ENCODE results near the gene MRAP2. TPM values are rescaled to one million over a fixed set of nuclear protein-coding genes. Genes with fewer than 3 reads are reported as not detected.
"Not testable (repeated sequence)": the region's sequence is repeated elsewhere in the genome, so short reads cannot be mapped to it uniquely, and the experiment has no call there.

The MRAP2 gene
- total RNA-seq, 5 donors from 2014 or later (not counting 1 experiment from before 2014, with no cell fraction given): not detected

DNA sequence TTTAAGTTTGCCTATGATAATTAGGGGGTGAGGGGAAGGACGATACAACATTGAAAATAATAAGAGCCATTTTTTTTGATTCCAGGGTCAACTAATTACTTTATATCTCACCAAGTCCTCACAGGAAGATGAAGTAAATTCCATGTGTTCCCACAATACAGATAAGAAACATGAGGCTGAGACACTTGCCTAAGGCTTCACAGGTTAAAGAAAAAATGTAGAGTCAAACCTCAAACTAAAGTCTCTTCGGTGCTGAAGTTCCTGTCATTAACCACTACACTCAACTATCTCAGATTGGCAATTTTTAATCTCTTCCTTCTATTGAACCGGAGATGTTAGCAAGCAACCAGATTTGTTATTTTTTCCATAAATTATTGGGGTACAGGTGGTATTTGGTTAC is 33.0 kb downstream of the MRAP2 start:
- H3K4me1 ChIP-seq (ENCODE audit: control insufficient read depth in 1 of 2, extremely low read depth in 1 of 2, insufficient read depth in 2 of 2, low read length in 2 of 2): no peaks in the 10 kb centered on the region
- no peak for DNase-seq
- ChIA-PET CTCF (no interaction called here), POLR2A (no interaction called here)
- no peaks in the 10 kb centered on the region for H3K36me3 ChIP-seq (ENCODE audit: control insufficient read depth in 2 of 2, extremely low read depth in 1 of 2, insufficient read depth in 1 of 2, low read length in 1 of 2)
- H3K9me3 ChIP-seq: no peaks in the 10 kb centered on the region
- no peak overlapping the region for H3K4me3 ChIP-seq (ENCODE audit: control insufficient read depth in 1 of 2, extremely low read depth in 1 of 2, low read length in 1 of 2)
- H3K4me1 Mint-ChIP-seq: no peaks in the 10 kb centered on the region
- no peak overlapping the region for H3K27ac ChIP-seq (ENCODE audit: low read length)
- peaks cover 0 to 4% (median 1%) of the 10 kb centered on the region in 3 donors for H3K9me3 Mint-ChIP-seq
- no peak overlapping the region for H3K27ac Mint-ChIP-seq
- no peak for ATAC-seq (replicated peaks in 1 of 4)
- no peak overlapping the region for H3K4me3 Mint-ChIP-seq
- no peaks in the 10 kb centered on the region for H3K27me3 ChIP-seq (replicated peaks in 1 of 2; ENCODE audit: control insufficient read depth in 2 of 2, extremely low read depth in 1 of 2, insufficient read depth in 2 of 2, low read length in 1 of 2)
- no peaks in the 10 kb centered on the region for H3K36me3 Mint-ChIP-seq
- no peaks in the 10 kb centered on the region for H3K27me3 Mint-ChIP-seq
- no CpG with 5 or more reads among the region's 3 CpGs for WGBS (ENCODE audit: insufficient coverage)

DNA sequence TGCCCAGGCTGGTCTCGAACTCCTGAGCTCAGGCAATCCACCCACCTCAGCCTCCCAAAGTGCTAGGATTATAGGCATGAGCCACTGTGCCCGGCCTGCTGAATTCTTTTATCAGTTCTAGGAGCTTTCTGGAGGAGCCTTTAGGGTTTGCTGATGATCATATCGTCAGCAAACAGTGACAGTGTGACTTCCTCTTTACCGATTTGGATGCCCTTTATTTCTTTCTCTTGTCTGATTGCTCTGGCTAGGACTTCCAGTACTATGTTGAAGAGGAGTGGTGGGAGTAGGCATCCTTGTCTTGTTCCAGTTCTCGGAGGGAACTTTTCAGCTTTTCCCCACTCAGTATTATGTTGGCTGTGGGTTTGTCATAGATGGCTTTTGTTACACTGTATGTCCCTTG is 35.3 kb downstream of the MRAP2 start:
- H3K36me3 Mint-ChIP-seq; CTCF ChIA-PET; H3K36me3 ChIP-seq (ENCODE audit: control insufficient read depth in 2 of 2, extremely low read depth in 1 of 2, insufficient read depth in 1 of 2, low read length in 1 of 2); H3K4me3 Mint-ChIP-seq; H3K27me3 ChIP-seq (replicated peaks in 1 of 2; ENCODE audit: control insufficient read depth in 2 of 2, extremely low read depth in 1 of 2, insufficient read depth in 2 of 2, low read length in 1 of 2); ATAC-seq (replicated peaks in 1 of 4); H3K9me3 ChIP-seq; H3K27me3 Mint-ChIP-seq; H3K27ac ChIP-seq (ENCODE audit: low read length); H3K9me3 Mint-ChIP-seq; H3K4me3 ChIP-seq (ENCODE audit: control insufficient read depth in 1 of 2, extremely low read depth in 1 of 2, low read length in 1 of 2); H3K27ac Mint-ChIP-seq; POLR2A ChIA-PET; H3K4me1 ChIP-seq (ENCODE audit: control insufficient read depth in 1 of 2, extremely low read depth in 1 of 2, insufficient read depth in 2 of 2, low read length in 2 of 2); DNase-seq; H3K4me1 Mint-ChIP-seq: not testable (repeated sequence)
- WGBS (ENCODE audit: insufficient coverage): 60% methylated on average over 1 of the region's 5 CpGs

DNA sequence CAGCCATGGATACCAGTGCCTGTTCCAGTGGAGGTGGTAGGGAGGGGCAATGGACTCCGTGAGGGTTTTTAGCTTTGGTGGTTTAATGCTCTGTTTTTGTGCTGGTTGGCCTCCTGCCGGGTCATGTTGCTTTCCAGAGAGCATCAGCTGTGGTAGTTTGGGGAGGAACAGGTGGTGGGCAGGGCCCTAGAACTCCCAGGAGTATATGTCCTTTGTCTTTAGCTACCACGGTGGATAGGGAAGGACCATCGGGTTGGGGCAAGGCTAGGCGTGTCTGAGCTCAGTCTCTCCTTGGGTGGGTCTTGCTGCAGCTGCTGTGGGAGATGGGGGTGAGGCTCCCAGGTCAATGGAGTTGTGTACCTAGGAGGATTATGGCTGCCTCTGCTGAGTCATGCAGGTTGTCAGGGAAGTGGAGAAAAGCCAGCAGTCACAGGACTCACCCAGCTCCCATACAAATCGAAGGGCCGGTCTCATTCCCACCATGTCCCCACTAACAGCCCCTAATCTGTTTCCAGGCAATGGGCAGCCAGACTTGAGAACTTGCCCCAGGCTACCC is 38.9 kb downstream of the MRAP2 start:
- DNase-seq (no peak), ATAC-seq (replicated peaks in 1 of 4) (no peak)
- no peaks in the 10 kb centered on the region for H3K4me1 ChIP-seq (ENCODE audit: control insufficient read depth in 1 of 2, extremely low read depth in 1 of 2, insufficient read depth in 2 of 2, low read length in 2 of 2)
- H3K4me3 ChIP-seq (ENCODE audit: control insufficient read depth in 1 of 2, extremely low read depth in 1 of 2, low read length in 1 of 2): no peak overlapping the region
- ChIA-PET CTCF (no interaction called here), POLR2A (no interaction called here)
- Mint-ChIP-seq H3K36me3 (no peaks in the 10 kb centered on the region), H3K4me1 (no peaks in the 10 kb centered on the region), H3K4me3 (no peak overlapping the region), H3K9me3 (peaks cover 1 to 7% (median 3%) of the 10 kb centered on the region in 3 donors), H3K27me3 (peaks cover 5 to 14% of the 10 kb centered on the region in 2 donors), H3K27ac (no peak overlapping the region)
- 95% methylated on average over 7 of the region's 7 CpGs for WGBS (ENCODE audit: insufficient coverage)
- no peak overlapping the region for H3K27ac ChIP-seq (ENCODE audit: low read length)
- peaks cover 0 to 5% of the 10 kb centered on the region in 2 experiments for H3K27me3 ChIP-seq (replicated peaks in 1 of 2; ENCODE audit: control insufficient read depth in 2 of 2, extremely low read depth in 1 of 2, insufficient read depth in 2 of 2, low read length in 1 of 2)
- H3K9me3 ChIP-seq: no peaks in the 10 kb centered on the region
- H3K36me3 ChIP-seq (ENCODE audit: control insufficient read depth in 2 of 2, extremely low read depth in 1 of 2, insufficient read depth in 1 of 2, low read length in 1 of 2): no peaks in the 10 kb centered on the region

DNA sequence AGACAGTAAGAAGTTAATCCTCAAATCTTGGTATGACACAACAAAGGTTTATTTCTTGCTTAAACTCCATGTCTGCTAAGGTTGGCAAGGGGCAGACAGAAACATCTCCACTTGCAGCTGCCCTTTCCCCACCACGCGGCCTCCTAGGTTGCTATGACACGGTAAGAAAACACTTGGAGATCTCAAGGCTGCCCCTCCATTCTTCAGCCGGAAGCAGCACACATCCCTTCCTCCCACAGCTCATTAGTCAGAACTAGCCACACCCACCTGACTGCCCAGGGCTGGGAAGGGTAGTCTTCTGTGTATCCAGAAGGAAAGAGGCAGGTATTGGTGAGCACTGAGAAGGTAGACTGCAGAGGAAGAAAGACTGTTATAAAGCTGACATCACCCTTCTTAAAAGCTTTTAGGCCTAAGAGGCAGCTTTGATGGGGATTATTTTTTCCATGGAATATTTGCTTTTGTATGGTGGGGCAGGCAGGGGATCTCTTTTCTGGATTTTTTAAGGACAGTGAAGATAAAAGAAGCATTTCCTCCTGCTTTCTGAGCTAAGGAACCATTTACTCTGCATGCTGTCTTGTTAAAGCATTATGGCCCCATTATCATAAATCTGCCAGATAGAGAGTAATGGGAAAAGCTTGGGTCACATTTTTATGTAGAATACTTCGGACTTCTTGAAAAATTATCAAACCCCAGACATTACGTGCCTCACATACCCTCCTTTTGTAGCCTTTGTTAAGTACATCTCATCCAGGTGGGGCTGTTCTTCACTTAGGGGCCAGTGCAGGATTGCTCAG is 41.6 kb downstream of the MRAP2 start:
- Histone ChIP-seq H3K27me3 (replicated peaks in 1 of 2; ENCODE audit: control insufficient read depth in 2 of 2, extremely low read depth in 1 of 2, insufficient read depth in 2 of 2, low read length in 1 of 2) (peaks cover 0 to 5% of the 10 kb centered on the region in 2 experiments), H3K9me3 (no peaks in the 10 kb centered on the region), H3K36me3 (ENCODE audit: control insufficient read depth in 2 of 2, extremely low read depth in 1 of 2, insufficient read depth in 1 of 2, low read length in 1 of 2) (no peaks in the 10 kb centered on the region), H3K4me1 (ENCODE audit: control insufficient read depth in 1 of 2, extremely low read depth in 1 of 2, insufficient read depth in 2 of 2, low read length in 2 of 2) (no peaks in the 10 kb centered on the region), H3K4me3 (ENCODE audit: control insufficient read depth in 1 of 2, extremely low read depth in 1 of 2, low read length in 1 of 2) (no peak overlapping the region), H3K27ac (ENCODE audit: low read length) (no peak overlapping the region)
- peaks cover 5 to 16% of the 10 kb centered on the region in 2 donors for H3K27me3 Mint-ChIP-seq
- ATAC-seq (replicated peaks in 1 of 4) (no peak), DNase-seq (no peak)
- POLR2A ChIA-PET: no interaction called here
- H3K27ac Mint-ChIP-seq: no peak overlapping the region
- 80% methylated on average over 1 of the region's 6 CpGs for WGBS (ENCODE audit: insufficient coverage)
- H3K36me3 Mint-ChIP-seq: no peaks in the 10 kb centered on the region
- CTCF ChIA-PET: no interaction called here
- H3K4me1 Mint-ChIP-seq: no peaks in the 10 kb centered on the region
- no peak overlapping the region for H3K4me3 Mint-ChIP-seq
- H3K9me3 Mint-ChIP-seq: peaks cover 0 to 7% (median 3%) of the 10 kb centered on the region in 3 donors

DNA sequence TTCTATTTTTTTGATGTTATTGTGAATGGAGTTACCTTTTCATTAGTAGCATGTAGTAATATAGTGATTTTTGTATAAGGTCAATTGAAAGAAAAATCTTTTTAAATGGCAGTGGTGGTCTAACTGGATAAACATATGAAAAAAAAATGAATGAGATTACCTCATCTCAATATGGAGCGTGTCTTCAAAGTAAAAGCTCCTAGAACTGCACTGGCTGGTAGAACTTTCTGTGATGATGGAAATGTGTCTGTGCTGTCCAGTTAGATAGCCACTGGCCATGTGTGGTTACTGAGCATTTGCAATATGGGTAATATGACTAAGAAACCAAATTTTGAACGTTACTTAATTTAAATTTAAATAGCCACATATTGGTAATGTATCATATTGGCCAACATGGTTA is 44.1 kb downstream of the MRAP2 start:
- H3K27ac Mint-ChIP-seq: no peak overlapping the region
- ChIA-PET POLR2A (no interaction called here), CTCF (no interaction called here)
- H3K9me3 Mint-ChIP-seq: no peaks in the 10 kb centered on the region
- H3K27me3 ChIP-seq (replicated peaks in 1 of 2; ENCODE audit: control insufficient read depth in 2 of 2, extremely low read depth in 1 of 2, insufficient read depth in 2 of 2, low read length in 1 of 2): peaks cover 0 to 4% of the 10 kb centered on the region in 2 experiments
- H3K27me3 Mint-ChIP-seq: peaks cover 6 to 15% of the 10 kb centered on the region in 2 donors
- no peak overlapping the region for H3K4me3 Mint-ChIP-seq
- no peaks in the 10 kb centered on the region for H3K36me3 ChIP-seq (ENCODE audit: control insufficient read depth in 2 of 2, extremely low read depth in 1 of 2, insufficient read depth in 1 of 2, low read length in 1 of 2)
- WGBS (ENCODE audit: insufficient coverage): no CpG with 5 or more reads among the region's 2 CpGs
- ATAC-seq (replicated peaks in 1 of 4) (no peak), DNase-seq (no peak)
- no peaks in the 10 kb centered on the region for H3K4me1 Mint-ChIP-seq
- no peak overlapping the region for H3K27ac ChIP-seq (ENCODE audit: low read length)
- H3K36me3 Mint-ChIP-seq: no peaks in the 10 kb centered on the region
- no peaks in the 10 kb centered on the region for H3K9me3 ChIP-seq
- H3K4me1 ChIP-seq (ENCODE audit: control insufficient read depth in 1 of 2, extremely low read depth in 1 of 2, insufficient read depth in 2 of 2, low read length in 2 of 2): no peaks in the 10 kb centered on the region
- H3K4me3 ChIP-seq (ENCODE audit: control insufficient read depth in 1 of 2, extremely low read depth in 1 of 2, low read length in 1 of 2): no peak overlapping the region

DNA sequence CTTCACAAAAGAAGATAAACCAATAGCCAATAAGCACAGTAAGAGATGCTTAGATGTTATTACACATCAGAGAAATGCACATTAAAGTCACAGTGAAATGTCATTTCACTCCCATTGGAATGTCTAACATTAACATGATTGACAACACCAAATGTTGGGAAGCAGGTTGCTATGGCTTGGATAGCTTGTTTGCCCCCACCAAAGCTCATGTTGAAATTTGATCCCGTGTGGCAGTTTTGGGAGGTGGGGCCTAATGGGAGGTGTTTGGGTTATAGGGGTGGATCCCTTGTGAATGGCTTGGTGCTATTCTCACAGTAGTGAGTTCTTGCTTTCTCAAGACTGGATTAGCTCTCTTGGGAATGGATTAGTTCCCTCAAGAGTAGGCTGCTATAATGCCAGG is 44.8 kb downstream of the MRAP2 start:
- H3K27ac Mint-ChIP-seq: no peak overlapping the region
- no peaks in the 10 kb centered on the region for H3K9me3 ChIP-seq
- no peak for DNase-seq
- no peaks in the 10 kb centered on the region for H3K36me3 ChIP-seq (ENCODE audit: control insufficient read depth in 2 of 2, extremely low read depth in 1 of 2, insufficient read depth in 1 of 2, low read length in 1 of 2)
- no peaks in the 10 kb centered on the region for H3K4me1 Mint-ChIP-seq
- H3K27me3 ChIP-seq (replicated peaks in 1 of 2; ENCODE audit: control insufficient read depth in 2 of 2, extremely low read depth in 1 of 2, insufficient read depth in 2 of 2, low read length in 1 of 2): no peaks in the 10 kb centered on the region
- 55% methylated on average over 1 of the region's 1 CpG for WGBS (ENCODE audit: insufficient coverage)
- H3K4me3 Mint-ChIP-seq: no peak overlapping the region
- ChIA-PET CTCF (no interaction called here), POLR2A (no interaction called here)
- H3K36me3 Mint-ChIP-seq: no peaks in the 10 kb centered on the region
- no peak overlapping the region for H3K27ac ChIP-seq (ENCODE audit: low read length)
- H3K27me3 Mint-ChIP-seq: peaks cover 8 to 11% of the 10 kb centered on the region in 2 donors
- no peaks in the 10 kb centered on the region for H3K4me1 ChIP-seq (ENCODE audit: control insufficient read depth in 1 of 2, extremely low read depth in 1 of 2, insufficient read depth in 2 of 2, low read length in 2 of 2)
- no peak for ATAC-seq (replicated peaks in 1 of 4)
- H3K9me3 Mint-ChIP-seq: no peaks in the 10 kb centered on the region
- no peak overlapping the region for H3K4me3 ChIP-seq (ENCODE audit: control insufficient read depth in 1 of 2, extremely low read depth in 1 of 2, low read length in 1 of 2)
